Measurements from ENCODE around the gene F11.
"Not testable (repeated sequence)": the region's sequence is repeated elsewhere in the genome, so short reads cannot be mapped to it uniquely, and the experiment has no call there.

Gene F11

DNA sequence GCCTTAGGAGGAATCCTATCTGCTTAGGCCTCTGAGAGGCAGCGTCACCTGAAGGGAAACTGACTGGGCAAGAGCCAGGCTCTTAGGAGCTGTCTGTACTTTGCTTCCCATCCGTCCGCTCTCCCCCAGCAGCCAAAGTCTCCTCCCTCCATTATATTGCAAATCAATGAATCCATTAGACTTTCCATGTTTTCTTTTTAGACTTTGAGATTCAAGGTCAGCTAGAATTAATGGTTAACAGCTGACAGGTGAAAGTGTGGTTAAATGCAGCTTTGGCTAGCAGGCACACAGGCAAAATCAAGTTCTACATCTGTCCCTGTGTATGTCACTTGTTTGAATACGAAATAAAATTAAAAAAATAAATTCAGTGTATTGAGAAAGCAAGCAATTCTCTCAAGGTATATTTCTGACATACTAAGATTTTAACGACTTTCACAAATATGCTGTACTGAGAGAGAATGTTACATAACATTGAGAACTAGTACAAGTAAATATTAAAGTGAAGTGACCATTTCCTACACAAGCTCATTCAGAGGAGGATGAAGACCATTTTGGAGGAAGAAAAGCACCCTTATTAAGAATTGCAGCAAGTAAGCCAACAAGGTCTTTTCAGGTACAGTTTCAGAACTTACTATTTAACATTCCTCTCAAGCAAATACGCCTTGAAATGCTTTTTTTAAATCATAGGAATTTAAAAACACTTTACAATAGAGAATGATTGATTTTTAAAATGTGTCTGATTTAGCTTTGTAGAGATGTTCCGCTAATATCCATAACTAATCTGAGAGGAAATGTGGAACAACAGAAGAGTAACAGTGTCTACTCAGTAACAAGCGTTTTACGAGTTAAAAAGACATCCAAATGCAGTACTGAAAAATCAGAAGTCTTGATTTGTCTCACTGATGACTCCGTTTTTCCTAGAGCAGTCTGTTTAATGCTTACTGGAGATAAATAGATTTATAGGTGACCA, at the start of gene F11:
TSS of gene F11 (plus strand) at position 507 of the 970 bp plus-strand sequence. CDS start 948 bp downstream, outside the sequence.
- no peak for FAIRE-seq

DNA sequence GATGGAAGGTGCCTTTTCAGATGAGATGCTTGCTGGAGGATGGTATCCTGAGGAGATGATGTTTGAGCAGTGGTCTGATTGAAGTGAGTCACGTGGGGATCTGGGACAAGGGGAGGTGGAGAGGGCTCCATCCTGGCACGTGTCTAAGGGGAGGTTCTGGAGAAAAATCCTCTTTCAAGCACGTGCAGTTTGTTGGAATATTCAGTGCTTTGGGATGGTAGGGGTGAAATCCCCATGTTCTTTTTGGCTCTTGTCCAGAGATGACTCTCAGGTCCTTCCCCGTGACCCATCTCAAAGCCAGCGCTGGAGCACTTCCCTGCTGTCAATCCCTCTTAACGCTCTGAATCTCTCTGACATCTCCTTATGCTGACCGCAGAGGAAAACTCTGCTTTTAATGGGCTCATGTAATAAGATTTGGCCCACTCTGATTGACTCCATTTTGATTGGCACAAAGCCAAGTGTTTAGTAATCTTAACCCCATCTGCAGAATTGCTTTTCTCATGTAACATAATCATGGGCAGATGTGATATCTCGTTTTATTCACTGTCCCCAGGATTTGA, 49.4 kb upstream of the F11 start:
- no peak for FAIRE-seq

DNA sequence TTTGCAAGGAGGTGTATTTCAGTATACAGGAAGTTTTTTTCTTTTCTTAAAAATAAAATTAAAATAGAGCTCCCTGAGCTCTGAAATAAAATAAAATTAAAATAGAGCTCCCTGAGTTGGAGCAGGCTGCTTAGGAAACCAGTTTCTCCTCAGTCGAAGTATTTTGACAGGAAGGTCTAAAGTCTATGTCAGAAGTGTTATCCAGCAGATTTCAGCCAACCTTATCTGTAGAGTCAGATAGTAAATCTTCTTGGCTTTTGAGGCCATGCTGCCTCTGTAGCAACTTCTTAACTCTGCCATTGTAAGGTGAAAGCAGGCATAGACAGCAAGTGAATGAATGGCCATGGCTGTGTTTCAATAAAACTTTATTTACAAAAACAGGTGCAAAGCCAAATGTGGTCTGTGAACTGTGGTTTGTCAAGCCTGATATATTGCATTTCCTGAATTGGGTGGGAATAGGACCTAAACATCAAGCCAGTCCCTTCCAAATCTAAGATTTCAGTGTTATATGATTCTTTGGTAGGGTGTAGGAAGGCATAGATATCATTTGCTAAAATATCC, 48.2 kb upstream of the F11 start:
- FAIRE-seq: no peak

- no peak for FAIRE-seq
Observed at GRCh38 chr4:186221624-186222023, 44.4 kb upstream of the F11 start.

- no peak for FAIRE-seq
Observed at GRCh38 chr4:186225848-186226247, 40.1 kb upstream of the F11 start.

GRCh38 chr4:186226521-186227189, 39.3 kb upstream of the F11 start:
- no peak for FAIRE-seq

DNA sequence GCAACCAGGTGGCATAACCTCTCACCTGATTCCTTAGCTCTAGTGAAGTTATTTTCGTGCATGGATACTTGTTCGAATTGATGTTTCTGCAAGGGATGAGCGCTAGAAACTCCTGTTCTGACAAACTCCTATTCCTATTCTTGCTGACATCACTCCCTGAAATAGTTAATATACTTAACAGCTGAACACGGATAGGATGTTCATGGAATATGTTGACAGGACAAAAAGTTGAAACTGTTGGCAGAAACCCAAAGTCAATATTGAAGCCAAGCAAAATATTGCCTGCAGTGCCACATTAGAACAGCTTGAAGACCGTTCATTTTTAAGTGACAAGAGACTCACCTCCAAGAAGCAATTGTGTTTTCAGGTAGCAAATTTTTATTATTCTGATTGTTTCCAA, 38.8 kb upstream of the F11 start, which contains the start of gene KLKB1:
TSS of gene KLKB1 (plus strand) at position 287 of the 400 bp plus-strand sequence. CDS start 689 bp downstream, outside the sequence.
- FAIRE-seq: no peak

- peak; percentile 4 for FAIRE-seq
Observed at GRCh38 chr4:186227744-186228513, 38.1 kb upstream of the F11 start.

GRCh38 chr4:186228514-186228894, 37.5 kb upstream of the F11 start:
- peak; percentile 62 for FAIRE-seq

- FAIRE-seq: no peak
Observed at GRCh38 chr4:186234367-186234766, 31.6 kb upstream of the F11 start.

GRCh38 chr4:186236126-186236525, 29.9 kb upstream of the F11 start:
- no peak for FAIRE-seq

- FAIRE-seq: no peak
Observed at GRCh38 chr4:186240452-186240847, 25.5 kb upstream of the F11 start.

- no peak for FAIRE-seq
Observed at GRCh38 chr4:186240848-186241491, 25.0 kb upstream of the F11 start.

- FAIRE-seq: no peak
Observed at GRCh38 chr4:186241616-186242015, 24.4 kb upstream of the F11 start.

GRCh38 chr4:186242031-186242430, 24.0 kb upstream of the F11 start:
- FAIRE-seq: not testable (repeated sequence)

- FAIRE-seq: no peak
Observed at GRCh38 chr4:186243331-186243730, 22.7 kb upstream of the F11 start.

DNA sequence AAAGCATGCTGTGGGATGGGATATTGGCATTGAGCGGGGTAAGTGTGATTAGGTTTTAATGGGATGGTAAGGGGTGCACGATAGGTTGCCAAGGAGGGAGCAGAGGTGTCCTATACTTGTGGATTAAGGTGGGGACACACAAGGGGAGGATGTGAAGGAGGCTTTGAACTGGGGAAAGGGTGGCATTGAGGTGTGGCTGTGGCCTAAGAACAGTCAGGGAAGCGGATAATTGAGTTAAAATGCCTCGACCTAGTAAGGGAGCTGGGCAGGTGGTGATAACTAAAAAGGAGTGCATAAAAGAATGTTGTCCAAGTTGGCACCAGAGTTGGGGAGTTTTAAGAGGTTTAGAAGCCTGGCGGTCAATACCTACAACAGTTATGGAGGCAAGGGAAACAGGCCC, 21.2 kb upstream of the F11 start:
- no peak for FAIRE-seq

GRCh38 chr4:186247062-186247752, 18.8 kb upstream of the F11 start:
- not testable (repeated sequence) for FAIRE-seq

DNA sequence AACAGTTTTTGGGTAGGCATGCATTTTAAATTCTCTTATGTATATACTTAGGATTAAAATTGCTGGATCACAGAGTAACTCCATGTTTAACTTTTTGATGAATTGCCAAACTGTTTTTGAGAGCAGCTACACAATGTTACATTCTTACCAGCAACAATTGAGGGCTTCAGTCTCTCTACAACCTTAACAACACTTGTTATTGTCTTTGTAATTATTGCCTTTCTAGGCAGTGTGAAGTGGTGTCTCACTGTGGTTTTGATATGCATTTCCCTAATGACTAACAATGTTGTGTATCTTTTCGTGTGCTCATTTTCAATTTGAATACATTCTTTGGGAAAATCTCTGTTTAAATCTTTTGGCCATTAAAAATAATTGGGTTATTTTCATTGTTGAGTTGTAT, 17.3 kb upstream of the F11 start:
- FAIRE-seq: no peak

GRCh38 chr4:186249785-186250754, 15.9 kb upstream of the F11 start:
- FAIRE-seq: no peak
